ENCODE data around the gene CD72. TPM values are rescaled to one million over a fixed set of nuclear protein-coding genes. Genes with fewer than 3 reads are reported as not detected.
"Not testable (repeated sequence)": the region's sequence is repeated elsewhere in the genome, so short reads cannot be mapped to it uniquely, and the experiment has no call there.

Gene CD72
- total RNA-seq, 1 donor from 2014 or later, result 0.07 TPM

DNA sequence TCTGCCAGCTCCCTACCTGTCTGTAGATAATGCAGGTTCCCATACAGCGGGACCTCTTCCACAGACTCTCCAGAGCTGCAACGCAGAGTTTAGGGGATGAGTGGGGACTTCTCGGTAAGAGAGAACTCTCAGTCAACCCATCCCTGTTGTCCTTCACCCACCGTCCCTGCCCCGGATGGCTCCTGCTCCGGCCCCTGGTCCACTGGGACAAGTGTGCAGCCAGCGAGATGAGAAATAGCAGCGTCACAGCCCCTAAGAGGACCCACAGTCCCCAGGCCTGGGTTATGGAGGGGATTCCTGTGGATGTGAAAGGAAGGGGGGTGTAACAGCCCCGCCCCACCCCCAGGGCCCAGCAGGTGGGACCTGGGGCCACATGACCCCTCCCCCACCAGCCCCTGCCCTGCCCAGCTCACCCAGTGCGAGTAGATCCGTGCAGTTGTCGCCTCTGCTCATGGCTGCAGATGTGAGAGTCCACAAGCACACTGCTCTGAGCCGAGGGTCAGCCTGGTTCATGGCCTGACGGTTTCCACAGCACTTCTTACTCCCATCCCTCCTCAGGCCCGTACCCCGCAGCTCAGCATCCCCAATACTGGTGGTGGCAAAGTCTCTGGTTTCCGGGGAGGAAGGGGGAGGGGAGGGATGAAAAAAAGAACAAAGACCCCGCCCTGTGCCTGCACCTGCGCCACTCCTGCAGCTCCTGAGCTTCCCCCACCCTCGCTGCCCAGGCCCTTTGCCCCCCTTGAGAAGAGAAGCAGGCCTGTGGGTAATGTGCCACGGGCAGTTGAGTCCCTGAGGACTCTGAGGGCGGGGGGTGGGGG, 32.3 kb upstream of the CD72 start, which contains the start of gene SIT1:
TSS of gene SIT1 (minus strand) at position 591 of the 818 bp plus-strand sequence. CDS start at position 513, 78 bp downstream.
- no peak for DNase-seq (ENCODE audit: low read depth, low spot score)

DNA sequence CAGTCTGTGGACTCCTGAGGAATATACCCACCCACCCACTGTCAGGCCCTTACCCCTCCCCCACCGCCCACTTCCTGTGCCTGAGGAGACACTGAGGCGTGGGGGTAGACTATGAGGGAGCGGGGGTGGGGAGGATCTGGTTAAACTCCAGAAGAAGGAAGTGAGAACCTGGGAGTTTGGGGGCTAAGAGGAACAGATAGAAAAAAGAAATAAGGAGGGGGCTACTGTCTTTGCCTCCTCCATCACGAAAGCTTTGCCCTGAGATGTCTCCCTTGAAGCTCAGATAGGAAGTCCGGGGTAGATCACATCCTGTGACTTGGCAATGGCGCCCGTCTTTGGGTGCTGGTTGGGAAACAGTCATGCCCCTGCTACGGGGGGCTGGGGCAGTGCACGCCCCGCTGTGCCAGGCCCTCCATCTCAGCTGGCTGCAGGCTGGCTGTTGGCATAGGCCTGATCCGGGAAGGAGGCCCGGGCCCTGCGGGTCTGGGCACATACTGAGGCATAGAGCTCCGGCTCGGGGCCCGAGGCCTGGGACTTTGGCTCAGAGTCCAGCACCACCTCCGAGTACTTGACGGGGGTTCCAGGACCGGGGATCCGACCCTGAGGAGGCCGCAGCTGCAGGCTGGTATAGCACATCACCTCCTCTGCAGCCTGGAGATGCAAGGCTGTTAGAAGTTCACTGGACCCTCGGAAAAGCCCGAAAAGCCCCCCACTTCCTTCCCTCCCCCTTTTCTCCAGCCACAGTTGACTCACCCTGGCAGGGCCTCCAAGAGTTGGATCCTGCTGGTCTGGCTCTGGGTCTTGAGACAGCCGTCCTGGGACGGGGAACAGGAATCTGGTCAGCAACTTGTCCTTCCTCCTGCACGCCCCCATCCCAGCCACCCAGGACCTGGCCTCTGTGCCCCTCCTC, 31.5 kb upstream of the CD72 start:
- DNase-seq (ENCODE audit: low read depth, low spot score), result no peak

GRCh38 chr9:35646533-35647265, 28.5 kb upstream of the CD72 start:
- DNase-seq (ENCODE audit: low read depth, low spot score), result no peak

DNA sequence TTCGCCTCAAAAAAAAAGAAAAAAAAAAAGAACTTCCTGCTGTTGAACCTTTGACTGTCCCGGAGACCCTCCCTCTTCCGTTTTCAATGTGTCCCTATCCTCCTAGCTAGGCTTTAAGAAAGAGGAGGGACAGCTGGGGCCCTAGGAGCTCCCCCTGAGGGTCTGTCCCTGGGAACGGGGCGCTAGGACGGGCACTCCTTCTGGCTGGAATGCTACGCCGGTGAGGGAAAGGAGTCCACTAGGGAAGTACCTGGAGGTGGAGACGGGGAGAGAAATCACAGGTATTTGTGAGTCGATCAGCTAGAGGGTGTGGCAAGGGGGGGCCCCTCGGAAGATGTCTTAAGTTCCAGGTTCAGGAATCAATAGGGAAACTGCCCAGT, 27.9 kb upstream of the CD72 start:
- no peak for DNase-seq (ENCODE audit: low read depth, low spot score)

DNA sequence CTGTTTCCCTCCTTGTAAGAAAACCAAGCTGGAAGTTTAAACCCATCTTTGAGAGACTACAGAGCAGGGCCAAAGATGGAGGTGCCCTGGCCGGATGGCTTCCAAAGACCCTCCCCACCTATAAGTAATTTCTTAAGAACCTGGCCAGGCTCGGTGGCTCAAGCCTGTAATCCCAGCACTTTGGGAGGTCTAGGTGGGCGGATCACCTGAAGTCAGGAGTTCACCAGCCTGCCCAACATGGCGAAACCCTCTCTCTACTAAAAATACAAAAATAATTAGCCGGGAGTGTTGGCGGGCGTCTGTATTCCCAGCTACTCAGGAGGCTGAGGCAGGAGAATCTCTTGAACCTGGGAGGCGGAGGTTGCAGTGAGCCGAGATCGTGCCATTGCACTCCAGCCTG, 27.5 kb upstream of the CD72 start:
- not testable (repeated sequence) for DNase-seq (ENCODE audit: low read depth, low spot score)

DNA sequence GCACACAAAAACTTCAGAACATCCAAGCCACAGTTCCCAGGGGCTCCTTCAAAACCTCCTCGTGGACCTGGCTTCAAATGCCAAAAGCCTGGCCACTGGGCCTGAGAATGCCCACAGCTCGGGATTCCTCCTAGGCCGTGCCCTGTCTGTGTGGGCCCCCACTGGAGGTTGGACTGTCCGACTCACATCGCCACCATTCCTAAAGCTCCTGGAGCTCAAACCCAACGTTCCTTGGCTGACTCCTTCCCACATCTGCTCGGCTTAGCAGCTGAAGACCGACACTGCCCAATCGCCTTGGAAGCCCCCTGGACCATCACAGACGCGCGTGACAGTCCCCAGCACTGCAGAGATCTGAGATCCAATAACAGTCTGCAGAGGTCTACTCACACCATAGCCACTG, 24.8 kb upstream of the CD72 start:
- DNase-seq (ENCODE audit: low read depth, low spot score), result no peak

DNA sequence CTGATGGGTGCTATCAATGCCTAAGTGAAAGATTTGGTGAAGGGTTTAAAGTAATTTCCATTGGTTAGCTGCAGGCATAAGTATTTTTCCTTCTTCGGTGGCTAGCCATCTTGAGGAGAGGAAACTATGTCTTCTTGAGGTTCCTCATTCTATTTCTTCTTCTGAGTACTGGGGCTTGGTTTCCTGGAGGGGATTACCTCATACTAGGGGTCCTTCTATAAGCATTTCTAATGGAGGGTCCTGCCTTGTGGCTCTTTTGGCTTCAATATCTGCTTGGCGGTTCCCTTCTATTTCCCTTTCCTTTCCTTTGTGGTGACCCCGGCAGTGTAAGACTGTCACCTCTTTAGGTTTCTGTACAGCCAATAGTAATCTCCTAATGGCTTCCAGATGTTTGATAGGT, 23.3 kb upstream of the CD72 start:
- not testable (repeated sequence) for DNase-seq (ENCODE audit: low read depth, low spot score)

DNA sequence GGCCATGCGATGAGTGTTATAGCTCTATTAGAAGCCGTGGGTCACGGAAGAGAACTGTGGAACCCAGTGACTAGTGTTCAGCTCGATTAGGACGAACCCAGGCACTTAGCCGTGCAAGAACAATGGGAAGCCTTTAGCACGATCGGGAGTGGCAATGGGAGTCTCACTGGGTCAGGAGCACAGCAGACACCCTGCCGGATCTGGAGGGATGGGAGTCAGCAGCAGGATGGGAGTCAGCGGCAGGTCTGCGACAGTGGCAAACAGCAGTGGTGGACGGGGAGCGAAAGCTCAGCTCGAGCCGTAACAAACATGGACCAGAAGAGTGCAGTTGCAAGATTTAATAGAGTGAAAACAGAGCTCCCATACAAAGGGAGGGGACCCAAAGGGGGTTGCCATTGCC, 22.2 kb upstream of the CD72 start:
- DNase-seq (ENCODE audit: low read depth, low spot score), result not testable (repeated sequence)

DNA sequence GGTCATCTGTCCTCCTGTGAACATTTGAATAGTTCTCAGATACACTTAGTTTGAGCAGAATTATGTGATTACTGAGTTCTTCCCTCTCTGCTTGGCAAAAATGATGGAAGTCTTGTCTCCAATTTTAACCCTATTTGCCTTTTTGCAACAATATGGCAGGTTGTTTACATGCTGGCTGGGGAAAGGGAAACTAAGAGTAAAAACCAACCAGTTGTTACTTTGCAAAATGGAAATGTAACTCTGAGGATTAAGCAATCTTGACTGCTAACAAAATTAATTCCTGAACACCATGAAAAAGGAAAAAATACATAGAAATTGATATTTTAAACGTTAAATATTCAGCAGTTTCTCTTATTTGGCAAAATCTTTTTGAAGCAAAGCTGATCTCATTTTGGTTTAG, 21.4 kb upstream of the CD72 start:
- no peak for DNase-seq (ENCODE audit: low read depth, low spot score)

DNA sequence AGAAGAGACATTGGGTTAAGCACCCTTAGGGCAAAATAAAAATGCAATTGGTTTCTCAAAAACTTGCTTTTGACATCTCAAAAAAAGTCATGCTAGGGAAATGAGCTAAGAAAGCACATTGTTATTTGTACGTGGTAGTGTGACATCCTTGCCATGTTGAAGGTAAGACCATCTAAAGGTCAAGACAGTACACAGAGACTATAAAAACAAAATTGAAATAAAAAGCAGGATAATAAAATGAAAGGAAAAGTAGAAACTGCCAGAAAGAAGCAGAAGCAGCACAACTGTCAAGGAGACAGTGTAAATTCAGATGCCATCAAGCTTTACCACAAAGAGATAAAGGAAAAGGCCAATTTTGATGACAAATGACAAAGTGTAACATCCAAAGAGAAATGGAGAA, 21.0 kb upstream of the CD72 start:
- DNase-seq (ENCODE audit: low read depth, low spot score), result not testable (repeated sequence)

DNA sequence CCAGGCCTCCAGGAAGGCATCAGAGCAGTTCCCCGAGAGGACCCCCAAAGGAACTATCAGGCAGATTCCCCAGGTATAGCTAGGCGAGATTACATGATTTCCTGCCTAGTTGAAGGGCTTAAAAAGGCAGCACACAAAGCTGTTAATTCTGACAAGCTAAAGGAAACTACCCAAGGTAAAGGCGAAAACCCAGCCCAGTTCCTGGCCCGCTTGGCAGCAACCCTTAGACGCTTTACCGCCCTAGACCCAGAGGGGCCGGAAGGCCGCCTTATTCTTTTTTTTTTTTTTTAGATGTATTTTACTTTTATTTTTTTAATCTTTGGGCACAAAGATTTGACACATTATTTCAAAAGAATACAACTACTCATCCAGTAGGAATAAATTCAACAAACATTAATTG, 20.5 kb upstream of the CD72 start:
- not testable (repeated sequence) for DNase-seq (ENCODE audit: low read depth, low spot score)

DNA sequence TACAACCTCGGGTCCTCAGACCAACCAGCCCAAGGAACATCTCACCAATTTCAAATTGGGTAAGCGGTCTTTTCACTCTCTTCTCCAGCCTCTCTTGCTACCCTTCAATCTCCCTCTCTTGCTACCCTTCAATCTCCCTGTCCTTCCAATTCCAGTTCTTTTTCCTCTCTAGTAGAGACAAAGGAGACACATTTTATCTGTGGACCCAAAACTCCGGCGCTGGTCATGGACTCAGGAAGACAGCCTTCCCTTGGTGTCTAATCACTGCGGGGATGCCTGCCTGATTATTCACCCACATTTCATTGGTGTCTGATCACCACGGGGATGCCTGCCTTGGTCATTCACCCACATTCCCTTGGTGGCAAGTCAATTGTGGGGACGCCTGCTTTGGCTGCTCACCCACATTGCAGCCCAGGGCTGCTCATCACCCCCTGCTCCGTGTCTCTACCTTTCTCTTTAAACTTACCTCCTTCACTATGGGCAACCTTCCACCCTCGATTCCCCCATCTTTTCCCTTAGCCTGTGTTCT, 19.3 kb upstream of the CD72 start:
- DNase-seq (ENCODE audit: low read depth, low spot score), result not testable (repeated sequence)

DNA sequence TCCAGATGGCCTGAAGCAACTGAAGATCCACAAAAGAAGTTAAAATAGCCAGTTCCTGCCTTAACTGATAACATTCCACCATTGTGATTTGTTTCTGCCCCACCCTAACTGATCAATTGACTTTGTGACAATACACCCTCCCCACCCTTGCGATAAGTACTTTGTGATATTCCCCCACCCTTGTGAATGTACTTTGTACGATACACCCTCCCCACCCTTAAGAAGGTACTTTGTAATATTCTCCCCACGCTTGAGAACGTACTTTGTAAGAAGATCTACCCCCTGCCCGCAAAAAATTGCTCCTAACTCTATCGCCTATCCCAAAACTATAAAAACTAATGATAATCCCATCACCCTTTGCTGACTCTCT, 18.6 kb upstream of the CD72 start:
- DNase-seq (ENCODE audit: low read depth, low spot score), result not testable (repeated sequence)

DNA sequence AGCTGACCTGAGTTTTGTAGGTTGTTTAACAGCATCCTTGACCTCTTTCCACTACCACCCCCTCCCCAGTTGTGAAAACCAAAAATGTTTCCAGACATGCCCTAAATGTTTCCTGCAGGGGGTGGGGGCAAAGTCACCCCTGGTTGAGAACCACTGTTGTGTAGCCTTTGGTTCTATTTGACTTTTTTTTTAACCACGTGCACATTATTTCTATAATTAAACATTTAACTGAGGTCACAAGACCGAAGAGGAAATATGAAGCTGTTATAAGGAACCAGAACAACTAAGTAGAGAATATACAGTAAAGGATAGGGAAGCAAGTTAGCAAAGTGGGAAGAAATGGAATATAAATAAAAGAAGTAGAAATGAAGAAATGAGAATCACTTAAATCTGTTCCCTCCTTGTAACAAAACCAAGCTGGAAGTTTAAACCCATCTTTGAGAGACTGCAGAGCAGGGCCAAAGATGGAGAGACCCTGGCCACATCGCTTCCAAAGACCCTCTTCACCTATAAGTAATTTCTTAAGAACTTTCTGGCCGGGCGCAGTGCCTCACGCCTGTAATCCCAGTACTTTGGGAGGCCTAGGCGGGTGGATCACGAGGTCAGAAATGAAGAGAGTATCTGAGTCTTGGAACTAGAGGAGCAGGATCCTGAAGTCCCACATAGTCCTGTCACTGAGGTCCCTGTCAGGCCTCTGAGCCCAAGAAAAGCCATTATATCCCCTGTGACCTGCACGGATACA, 18.1 kb upstream of the CD72 start:
- DNase-seq (ENCODE audit: low read depth, low spot score), result no peak

DNA sequence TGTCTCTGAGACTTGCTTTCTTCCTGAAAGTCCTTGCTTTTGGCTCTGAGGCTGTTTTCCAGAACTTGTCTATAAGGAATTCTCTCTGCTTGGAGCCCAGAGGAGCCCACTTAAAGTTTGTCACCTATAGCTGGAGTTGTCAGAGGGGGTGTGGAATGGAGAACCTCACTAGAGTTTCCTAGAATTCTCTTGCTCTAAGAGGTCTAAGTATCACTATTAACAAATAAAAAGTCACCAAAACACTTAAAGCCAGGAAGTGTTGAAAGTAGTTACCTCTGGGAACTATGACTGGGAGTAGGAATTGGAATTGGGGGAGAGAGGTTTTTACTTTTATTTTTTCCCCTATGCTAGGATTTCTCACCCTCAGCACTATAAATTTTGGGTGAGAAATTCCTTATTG, 17.5 kb upstream of the CD72 start:
- DNase-seq (ENCODE audit: low read depth, low spot score), result no peak

GRCh38 chr9:35629597-35629996, 11.4 kb upstream of the CD72 start:
- no peak for DNase-seq (ENCODE audit: low read depth, low spot score)

DNA sequence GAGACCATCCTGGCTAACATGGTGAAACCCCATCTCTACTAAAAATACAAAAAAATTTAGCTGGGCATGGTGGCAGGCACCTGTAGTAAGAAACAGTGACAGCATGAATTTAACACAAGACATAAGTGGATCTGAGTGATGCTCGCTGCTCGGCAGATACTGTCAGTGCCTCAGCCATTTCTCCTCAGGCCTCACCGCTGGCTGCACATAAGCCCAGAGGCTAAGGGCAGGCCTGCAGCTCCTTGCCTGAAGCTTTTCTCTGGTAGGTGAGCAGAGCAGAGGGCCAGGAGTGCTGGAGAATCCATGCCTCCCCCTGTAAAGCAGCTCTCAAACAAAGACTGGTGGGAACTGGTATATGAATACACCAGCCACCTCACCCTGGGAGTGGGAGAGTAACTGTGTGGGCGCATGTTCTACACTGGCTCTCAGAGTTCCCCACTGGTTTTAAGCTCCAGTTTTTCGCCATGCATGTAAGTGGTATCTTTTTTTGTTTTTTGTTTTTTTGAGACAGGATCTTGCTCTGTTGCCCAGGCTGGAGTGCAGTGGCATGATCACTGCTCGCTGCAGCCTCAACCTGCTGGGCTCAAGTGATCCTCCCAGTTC, 10.3 kb upstream of the CD72 start:
- no peak for DNase-seq (ENCODE audit: low read depth, low spot score)

DNA sequence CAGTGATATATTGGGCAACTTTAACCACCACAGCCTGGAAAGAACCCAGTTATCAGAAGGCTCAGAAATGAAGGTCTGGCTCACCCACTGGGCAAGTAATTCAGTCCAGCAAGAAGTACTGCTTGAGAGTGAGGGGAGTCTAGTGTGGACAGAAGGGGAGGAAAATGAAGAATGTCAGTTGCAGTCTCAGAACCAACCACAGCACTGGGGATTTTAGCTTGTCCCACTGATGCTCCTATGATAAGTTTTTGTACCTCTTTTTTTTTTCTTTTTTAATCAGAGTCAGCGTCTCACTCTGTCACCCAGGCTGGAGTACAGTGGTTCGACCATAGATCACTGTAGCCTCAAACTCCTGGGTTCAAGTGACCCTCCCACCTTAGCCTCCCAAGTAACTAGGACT, 9.4 kb upstream of the CD72 start:
- no peak for DNase-seq (ENCODE audit: low read depth, low spot score)

DNA sequence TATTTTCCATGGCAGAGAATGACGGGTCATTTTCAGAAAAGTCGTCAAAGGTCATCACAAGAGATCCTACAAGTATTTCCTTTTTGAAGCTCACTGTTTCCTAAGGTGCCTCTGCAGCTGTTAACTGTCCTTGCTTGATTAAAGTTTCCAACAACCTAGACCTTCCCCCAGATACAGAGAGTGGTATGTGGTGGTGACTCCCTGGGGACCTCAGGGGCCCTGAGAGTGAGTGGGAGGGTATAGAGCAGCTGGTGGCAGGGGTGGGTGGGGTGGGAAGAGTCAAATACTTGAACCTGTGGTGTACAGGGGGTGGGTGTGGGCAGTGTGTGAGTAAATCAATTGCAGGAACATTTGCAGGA, 1.6 kb upstream of the CD72 start:
- no peak for DNase-seq (ENCODE audit: low read depth, low spot score)

Data from pulmonary artery endothelial cell (primary cell).